NCI-H345 (cell line): Measurements from ENCODE around the gene FFAR4.
"Not testable (repeated sequence)": the region's sequence is repeated elsewhere in the genome, so short reads cannot be mapped to it uniquely, and the experiment has no call there.

Experiments
- DNase-seq: peaks from one replicate; lab custom pipeline; 2025; lab: John Stamatoyannopoulos, UW

Gene FFAR4

GRCh38 chr10:93566435-93567276 is at the start of gene FFAR4:
TSS of gene FFAR4 (plus strand) at chr10:93566665. CDS start at chr10:93566721, 56 bp downstream.
- DNase-seq: no peak

GRCh38 chr10:93518531-93518930 is 47.9 kb upstream of the FFAR4 start:
- DNase-seq: no peak

- no peak for DNase-seq
Observed at GRCh38 chr10:93535293-93535692, 31.2 kb upstream of the FFAR4 start.

GRCh38 chr10:93540871-93541270 is 25.6 kb upstream of the FFAR4 start:
- DNase-seq: not testable (repeated sequence)

GRCh38 chr10:93541402-93542357 is 24.8 kb upstream of the FFAR4 start:
- DNase-seq: peak; percentile 33

- peak; percentile 71 for DNase-seq
Observed at GRCh38 chr10:93542358-93542791, 24.1 kb upstream of the FFAR4 start.

- not testable (repeated sequence) for DNase-seq
Observed at GRCh38 chr10:93546995-93547394, 19.5 kb upstream of the FFAR4 start.

GRCh38 chr10:93547522-93547921 is 18.9 kb upstream of the FFAR4 start:
- DNase-seq: no peak

GRCh38 chr10:93548376-93549071 is 17.9 kb upstream of the FFAR4 start:
- DNase-seq: no peak

- DNase-seq: no peak
Observed at GRCh38 chr10:93550606-93551005, 15.9 kb upstream of the FFAR4 start.

- DNase-seq: no peak
Observed at GRCh38 chr10:93552780-93553179, 13.7 kb upstream of the FFAR4 start.

GRCh38 chr10:93553482-93554315 is 12.8 kb upstream of the FFAR4 start:
- no peak for DNase-seq

- no peak for DNase-seq
Observed at GRCh38 chr10:93554316-93554663, 12.2 kb upstream of the FFAR4 start.

- peak; percentile 32 for DNase-seq
Observed at GRCh38 chr10:93554760-93555432, 11.6 kb upstream of the FFAR4 start.

GRCh38 chr10:93559490-93559889 is 7.0 kb upstream of the FFAR4 start:
- no peak for DNase-seq

- DNase-seq: no peak
Observed at GRCh38 chr10:93560541-93560940, 5.9 kb upstream of the FFAR4 start.

- DNase-seq: no peak
Observed at GRCh38 chr10:93565446-93565845, 1.0 kb upstream of the FFAR4 start.

GRCh38 chr10:93567277-93568104 is 1.0 kb downstream of the FFAR4 start:
- no peak for DNase-seq

- no peak for DNase-seq
Observed at GRCh38 chr10:93568105-93568390, 1.6 kb downstream of the FFAR4 start.

GRCh38 chr10:93570383-93570782 is 3.9 kb downstream of the FFAR4 start:
- no peak for DNase-seq
